NCI-H128 (cell line): ENCODE measurements around the gene PRKG1.
"Not testable (repeated sequence)": the region's sequence is repeated elsewhere in the genome, so short reads cannot be mapped to it uniquely, and the experiment has no call there.

Experiments used
- DNase-seq: peaks from one replicate; lab custom pipeline; 2025; ENCODE audit not compliant: unreplicated experiment; lab: John Stamatoyannopoulos, UW

PRKG1 gene

DNA sequence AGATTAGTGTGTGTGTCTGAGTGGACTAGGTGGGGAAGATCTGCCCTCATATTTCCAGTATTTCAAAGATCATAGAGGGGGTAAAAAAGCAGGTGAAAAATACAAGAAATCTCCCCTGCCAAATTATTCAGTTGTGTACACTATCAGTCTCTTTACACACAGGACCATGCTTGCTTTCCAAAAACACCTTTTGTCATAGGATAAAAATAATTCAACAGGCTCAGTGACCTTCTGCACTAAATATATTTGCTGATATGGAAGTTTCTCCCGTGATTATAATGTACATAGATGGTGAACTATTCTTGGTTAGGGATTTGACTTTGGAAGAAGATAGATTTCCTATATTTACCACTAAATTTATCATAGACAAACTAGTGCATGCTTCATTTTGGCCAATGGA, 649.8 kb downstream of the PRKG1 start:
- no peak for DNase-seq

DNA sequence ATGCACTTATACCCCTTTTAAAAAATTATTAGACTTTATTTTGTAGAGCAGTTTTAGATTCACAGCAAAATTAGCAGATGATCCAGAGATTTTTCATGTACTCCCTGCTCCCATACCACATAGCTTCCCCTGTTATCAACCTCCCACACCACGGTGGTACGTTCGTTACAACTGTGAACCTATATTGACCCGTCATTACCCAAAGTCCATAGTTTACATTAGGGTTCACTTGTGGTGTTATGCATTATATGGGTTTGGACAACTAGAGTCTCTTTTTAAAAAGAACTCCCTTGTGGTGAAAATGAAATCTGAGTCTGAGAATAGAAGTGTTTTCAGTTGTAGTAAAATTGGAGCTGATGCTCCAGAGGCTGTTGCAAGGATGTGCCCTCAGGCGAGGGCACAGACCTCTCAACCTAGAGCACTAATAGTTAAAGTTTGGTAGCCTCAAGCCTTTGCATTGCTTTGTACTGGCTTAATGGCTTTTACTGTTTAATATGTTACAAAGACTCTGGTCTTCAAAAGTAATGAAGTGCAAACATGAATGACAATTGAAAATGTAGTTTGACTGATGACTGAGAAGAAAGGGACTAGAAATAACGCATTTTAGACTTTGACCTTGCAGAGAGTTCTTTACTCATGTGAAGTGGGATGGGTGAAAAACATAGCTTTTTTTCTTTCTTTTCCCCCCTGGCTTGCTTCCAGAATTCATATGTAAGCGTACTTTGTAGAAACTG, 655.7 kb downstream of the PRKG1 start:
- DNase-seq, result no peak

DNA sequence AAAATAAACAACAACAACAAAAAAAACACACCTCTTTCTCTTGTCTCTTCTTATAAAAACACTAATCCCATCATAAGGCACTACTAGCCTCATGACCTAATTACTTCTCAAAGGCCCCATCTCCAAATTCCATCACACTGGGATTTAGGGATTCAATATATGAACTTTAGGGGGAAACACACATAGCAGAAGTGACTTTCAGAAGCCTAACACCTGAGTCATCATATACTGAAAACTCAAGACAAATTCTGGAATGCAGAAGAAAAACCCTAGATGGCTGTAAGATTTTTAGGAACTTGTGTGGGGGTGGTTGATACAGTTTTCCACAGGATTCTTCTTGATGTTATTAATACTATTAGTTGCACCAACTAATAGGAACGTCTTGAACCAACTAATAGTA, 658.8 kb downstream of the PRKG1 start:
- no peak for DNase-seq

DNA sequence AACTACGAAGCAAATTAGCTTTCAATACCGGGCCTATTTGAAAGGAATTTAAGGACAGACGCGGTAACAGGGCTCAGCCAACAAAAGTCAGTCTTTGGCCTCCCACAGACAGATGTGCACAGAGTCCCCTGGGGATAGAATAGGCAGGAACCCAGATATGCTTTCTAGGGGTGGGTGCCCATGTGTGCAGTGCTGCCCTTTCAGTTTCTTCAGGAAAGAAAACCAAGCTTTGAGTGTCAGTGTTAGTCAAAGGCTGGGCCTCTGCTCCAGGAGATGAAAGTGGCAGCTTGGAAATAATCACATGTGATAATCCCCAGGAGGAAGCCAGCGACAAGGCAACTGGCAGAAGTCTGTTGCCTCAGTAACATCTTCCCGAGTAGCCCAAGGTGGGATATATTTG, 668.9 kb downstream of the PRKG1 start:
- DNase-seq, result no peak

DNA sequence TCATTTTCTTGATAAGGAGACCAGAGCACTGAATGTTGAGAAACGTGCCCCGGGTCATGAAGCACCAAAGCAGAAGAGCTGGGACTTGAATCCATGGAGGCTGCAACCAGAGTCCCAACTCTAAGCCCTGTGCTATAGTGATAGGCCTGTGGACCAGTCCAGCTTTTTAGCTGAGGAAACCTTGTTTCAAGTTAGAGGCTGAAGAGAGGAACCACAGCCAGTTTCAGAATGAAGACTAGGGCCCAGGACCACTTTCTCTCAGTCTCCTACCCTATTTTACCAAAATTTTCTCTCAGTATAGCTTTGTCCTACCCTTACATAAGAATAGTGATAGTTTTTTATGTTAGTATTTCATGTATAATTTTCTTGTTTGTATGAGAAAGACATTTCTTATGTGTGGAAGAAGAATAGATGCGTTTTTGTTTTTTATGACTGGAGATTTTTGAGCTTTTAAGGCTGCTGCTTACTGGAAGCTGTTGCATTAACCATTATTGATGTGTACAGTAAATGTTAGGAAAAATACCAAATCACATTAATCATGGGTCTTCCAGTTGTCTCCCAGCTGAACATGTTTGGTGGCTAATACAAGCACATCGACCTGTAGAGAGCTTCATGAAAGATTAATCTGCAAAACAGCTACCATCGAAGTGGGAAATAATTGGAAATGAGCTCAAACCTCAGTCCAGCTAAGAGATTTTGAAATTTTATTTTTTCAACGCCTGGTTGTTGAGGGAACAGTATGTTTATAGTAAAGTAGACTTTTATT, 670.1 kb downstream of the PRKG1 start:
- DNase-seq, result no peak

DNA sequence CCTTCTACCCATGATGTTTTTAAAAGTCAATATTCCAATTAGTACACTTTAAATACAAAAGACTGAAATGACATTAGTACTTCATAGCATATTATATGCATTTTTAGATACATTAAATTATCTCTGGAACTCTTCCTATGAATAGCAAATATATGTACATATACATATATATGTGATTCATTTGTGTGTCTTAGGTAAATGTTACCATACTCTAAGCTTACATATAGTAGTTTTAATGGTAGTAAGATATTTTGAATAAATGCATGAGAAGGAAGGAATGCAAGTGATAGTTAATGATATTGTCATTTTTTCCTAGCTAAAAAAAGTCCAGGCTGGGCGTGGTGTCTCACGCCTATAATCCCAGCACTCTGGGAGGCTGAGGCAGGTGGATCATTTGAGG, 671.1 kb downstream of the PRKG1 start:
- DNase-seq, result no peak

DNA sequence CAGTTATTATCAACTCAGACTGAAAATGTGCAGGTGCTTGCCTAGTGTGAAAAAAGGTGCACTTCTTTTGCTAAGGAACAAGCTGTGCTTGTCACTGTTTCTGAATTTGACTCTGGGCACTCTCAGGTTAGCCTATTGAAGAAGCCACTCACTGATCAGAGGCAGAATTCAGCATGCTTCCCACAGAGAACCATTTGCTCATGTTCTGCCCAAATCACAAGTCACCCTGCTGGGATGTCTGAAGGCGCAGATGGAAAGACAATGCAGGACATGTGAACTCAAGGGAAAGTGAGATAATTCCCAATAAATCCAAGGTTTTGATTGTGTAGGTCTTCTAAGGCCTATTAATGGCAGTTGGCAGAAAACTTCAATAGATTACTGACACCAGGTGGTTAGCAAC, 672.9 kb downstream of the PRKG1 start:
- no peak for DNase-seq

DNA sequence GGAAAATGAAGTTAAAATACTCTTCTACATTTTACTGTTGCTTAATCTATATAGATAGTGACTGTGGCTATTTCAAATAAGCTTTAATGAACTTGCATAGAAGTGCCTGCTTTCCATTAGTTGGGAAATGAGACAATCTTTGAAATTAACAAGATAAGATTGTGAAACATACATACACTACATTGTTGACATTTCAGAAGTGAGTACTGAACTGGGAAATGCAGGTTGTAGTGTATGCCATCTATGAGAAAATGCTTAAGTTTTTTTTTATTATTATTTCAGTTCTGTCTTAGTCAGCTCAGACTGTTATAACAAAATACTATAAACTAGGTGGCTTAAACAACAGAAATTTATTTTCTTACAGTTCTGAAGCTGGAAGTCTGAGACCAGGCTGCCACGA, 674.7 kb downstream of the PRKG1 start:
- DNase-seq, result no peak

DNA sequence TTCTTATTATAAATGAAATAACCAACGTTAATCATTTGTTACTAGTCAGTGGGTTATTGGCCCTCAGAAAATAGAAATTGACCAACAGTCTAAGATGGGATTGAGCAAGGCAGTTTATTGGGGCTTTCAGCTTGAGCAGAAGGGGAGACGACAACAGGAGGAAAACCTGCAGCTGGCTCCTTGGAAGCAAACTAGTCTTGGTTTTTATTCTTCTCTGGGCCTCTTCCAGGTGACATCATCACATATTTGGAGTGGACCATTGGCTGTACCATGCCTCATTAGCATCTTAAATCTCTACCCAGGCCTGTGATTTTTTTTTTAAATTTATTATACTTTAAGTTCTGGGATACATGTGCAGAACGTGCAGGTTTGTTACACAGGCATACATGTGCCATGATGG, 684.1 kb downstream of the PRKG1 start:
- no peak for DNase-seq

DNA sequence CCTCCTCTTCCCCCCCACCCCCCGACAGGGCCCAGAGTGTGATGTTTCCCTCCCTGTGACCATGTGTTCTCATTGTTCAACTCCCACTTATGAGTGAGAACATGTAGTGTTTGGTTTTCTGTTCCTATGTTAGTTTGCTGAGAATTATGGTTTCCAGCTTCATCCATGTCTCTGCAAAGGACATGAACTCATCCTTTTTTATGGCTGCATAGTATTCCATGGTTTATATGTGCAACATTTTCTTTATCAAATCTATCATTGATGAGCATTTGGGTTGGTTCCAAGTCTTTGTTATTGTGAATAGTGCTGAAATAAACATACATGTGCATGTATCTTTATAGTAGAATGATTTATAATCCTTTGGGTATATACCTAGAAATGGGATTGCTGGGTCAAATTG, 684.6 kb downstream of the PRKG1 start:
- DNase-seq, result not testable (repeated sequence)

DNA sequence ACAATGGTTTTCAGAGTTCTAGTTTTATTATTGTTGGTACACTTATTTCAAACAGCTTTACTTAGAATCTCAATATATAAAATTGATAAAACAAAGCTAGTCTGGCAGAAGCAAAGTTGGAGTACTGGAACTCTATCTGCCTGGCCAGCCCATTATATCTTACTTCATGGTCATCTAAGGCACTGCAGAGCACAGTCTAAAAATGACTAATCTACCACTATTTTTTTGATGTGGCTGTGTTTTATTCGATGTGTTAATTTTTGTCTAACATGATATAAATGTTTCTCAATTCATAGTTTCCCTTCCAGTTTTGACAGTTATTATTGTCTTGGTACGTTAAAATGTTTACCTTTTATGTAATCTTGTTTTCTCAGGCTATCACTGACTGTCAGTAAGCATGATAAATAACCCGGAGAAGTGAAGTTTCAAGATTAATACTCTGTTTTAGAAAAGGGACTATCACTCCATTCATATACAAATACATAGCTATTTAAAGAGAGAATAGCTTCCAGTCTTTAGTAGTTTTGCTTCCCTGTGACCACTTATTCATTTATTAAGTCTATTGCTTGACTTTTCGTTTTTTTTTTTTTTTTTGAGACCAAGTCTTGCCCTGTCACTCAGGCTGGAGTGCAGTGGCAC, 685.7 kb downstream of the PRKG1 start:
- DNase-seq, result no peak

DNA sequence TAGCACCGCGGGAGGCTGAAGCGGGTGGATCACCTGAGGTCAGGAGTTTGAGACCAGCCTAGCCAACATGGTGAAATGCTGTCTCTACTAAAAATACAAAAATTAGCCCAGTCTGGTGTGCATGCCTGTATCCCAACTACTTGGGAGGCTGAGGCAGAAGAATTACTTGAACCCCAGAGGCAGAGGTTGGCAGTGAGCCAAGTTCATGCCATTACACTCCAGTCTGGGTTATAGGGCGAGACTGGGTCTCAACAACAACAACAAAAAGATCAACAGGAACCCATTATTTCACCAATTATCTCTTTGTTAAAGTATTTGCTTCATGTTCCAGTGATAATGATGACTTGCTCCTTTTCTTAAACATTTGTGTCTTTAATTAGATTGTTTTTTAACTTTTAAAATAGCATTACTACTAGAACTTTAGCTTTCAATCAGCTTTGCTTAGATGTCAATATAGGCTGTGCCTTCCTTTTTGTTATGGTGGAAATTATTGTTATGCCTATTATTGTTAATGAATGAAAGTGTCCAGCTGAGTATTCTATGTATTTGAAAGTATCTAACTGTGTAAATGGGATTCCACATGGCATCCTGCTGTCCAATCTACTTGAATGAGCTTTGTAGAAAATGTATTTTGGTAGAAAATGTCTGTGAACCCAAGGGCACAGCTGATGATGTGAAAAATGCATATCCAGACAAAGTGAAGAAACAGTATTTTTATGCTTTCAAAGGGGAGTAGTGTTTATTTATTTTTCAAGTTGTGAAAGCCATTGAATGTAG, 686.8 kb downstream of the PRKG1 start:
- no peak for DNase-seq

DNA sequence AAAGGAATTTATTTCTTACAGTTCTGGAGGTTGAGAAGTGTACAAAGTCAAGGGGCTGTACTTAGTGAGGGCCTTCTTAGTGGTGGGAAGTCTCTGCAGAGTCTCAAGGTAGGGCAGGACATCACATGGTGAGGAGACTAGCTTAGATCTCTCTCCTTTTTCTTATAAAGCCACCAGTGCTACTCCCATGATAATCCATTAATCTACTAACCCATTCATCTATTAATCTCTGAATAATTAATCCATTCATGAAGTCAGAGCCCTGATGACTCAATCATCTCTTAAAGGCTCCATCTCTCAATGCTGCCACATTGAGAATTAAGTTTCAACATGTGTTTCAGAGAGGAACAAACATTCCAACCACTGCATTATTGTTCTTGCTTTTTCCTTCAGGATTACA, 689.5 kb downstream of the PRKG1 start:
- no peak for DNase-seq

DNA sequence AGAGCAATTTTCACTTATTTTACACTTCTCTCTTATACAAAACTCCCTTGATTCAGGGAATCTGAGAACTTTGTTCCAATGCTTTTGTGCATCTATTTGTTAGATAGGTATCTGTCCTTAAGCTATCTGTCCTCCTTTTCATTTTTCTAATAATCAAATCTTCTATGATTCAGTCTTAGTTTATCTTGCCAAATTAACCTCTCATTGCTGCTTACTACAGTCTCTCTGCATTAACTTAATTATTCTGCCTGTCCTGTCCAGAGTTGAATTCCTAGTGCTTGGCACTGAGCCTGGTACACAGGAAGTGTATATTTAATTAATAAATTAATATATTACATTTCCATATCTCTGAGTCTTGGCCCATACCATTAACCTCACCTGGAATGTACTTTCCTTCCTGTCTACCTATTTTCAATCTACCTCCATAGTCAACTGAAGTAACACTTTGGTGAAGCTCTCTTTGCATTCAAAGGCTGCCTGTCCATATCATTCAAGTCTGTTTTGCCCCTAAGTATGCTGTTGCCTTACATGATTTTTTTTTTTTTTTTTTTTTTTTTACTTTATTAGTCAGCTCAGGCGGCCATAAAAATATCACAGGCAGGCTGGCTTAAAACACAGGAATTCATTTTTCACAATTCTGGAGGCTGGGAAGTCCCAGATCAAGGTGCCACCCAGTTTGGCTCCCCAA, 691.1 kb downstream of the PRKG1 start:
- no peak for DNase-seq

DNA sequence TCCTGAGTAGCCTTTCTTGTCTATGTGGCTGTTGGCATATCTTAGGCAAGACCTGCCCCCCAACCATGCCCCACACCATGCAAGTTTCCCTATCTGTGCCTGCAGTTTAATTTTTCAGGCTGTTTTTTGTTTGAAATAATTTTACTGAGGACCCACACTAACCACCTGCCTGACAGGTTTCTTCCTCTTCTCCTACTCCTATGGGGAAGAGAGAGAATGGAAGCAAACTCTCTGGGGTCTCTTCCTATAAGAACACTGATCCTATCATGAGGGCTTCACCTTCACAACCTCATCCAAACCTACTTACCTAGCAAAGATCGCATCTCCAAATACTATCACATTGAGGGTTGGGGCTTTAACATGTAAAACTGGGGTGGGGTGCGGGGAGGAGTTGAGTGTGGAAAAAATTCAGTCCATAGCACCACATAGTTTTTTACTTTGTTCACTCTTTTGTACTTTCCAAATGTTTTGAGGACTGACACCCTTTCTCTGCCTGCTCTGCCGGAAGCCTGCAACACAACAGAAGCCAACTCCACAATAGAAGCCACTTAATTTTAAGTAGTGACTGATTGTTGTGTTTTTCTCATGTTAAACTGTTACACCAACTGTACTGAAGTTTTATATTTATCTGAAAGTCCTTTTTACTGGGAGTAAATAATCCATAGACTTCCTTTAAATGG, 692.3 kb downstream of the PRKG1 start:
- DNase-seq, result no peak

DNA sequence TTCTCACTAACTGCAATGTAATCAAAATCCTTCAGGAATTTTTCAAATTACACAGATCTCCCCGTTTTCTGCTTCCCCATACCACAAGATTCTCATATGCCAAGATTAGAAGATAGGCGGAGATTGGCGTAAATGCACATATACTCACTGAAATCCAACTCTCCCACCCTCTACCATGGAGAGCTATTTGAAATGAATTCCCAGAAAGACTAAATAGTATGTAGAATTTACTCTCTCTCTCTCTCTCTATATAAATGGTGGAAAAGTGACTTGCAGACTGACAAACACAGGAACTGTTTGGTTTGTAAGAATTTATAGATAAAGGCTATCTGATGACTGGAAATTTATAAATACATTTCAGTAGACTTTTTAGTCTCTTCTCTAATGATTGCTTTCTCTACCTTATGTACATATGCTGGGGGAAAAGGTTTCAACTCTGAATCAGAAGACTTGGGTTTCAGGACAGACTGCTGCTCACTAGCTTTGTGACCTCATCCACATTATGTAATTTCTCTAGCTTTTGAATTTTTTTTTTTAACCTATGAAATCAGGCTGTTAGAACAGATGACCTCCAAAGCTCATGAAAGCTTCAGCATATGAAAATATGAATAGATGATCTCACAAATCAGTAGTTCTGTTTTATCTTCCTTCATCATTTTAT, 692.9 kb downstream of the PRKG1 start:
- DNase-seq, result no peak

DNA sequence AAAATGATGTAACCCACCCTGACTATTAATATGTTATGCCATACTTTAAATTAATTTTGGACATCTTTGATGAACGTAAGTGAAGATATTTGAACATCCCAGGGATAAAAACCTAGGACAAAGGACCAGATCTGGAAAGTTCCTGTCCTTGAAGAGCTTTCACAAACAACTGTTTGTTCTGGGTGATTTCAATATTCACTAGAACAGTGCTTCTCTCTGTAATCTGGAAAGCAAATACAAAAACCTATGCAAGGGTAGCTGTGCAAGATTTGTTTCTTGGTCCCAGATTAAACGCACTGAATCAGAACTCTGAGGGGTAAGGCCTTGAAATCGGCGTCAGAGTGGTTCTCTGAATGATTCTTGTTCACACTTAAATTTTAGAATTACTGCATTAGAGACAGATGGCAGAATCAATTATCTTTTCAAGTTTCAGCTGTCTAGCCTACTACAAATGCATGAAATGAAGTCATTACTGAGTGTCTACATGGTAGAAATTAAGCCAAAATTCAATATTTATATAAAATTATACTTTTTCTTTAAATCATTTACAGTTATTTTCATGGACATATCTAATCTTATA, 694.7 kb downstream of the PRKG1 start:
- DNase-seq, result no peak

DNA sequence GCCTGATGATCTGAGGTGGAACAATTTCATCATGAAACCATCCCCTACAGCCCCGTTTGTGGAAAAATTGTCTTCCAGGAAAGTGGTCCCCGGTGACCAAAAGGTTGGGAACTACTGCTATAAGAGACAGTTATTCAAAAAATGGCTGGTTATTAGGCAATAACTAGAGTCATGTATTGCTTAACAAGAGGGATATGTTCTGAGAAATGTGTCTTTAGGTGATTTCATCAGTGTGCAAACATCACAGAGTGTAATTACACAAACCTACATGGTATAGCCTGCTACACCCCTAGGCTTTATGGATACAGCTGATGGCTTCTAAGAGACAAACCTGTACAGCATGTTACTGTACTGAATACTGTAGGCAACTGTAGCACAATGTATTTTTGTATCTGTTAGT, 696.4 kb downstream of the PRKG1 start:
- no peak for DNase-seq

DNA sequence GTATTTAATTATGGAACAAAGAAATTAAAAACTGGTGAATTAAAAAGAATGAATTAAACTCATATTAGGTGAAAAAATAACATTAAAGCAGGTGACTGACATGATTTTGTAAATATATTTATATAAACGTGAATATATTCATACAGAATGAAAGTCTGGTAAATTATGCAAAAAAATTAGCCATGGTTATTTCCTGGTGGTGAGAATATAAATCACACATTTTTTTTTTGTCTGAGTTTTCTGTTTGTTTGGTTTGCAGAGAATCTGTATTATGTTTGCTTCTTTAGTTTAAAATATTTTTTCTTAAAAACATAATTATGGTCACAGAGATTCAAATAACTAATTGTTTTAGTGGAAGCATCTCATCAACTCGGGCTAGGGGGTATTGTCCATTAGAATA, 698.1 kb downstream of the PRKG1 start:
- DNase-seq, result no peak
